ENCODE measurements around the gene ITGA11. TPM values are rescaled to one million over a fixed set of nuclear protein-coding genes. Genes with fewer than 3 reads are reported as not detected.

The ITGA11 gene
- total and polyA plus RNA-seq, 12 donors = 1.4 to 25.9 (median 12.3) TPM

DNA sequence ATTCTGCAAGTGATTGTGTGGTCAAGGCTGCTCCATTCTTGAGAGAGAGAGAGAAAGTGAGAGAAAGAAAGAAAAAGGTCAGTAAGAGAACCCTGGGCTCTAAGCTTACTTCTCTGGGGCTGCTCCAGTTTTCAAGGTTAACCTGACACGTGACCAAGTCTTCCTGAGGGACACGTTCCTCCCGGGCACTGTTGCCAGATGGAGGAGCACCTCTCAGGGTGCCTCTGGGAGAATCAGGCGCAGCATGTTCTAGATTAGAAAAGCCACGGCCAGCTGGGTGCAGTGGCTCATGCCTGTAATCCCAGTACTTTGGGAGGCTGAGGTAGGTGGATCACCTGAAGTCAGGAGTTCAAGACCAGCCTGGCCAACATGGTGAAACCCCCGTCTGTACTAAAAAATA is 60.8 kb downstream of the ITGA11 start:
- no peaks in the 10 kb centered on the region for H3K9me3 ChIP-seq
- H3K4me3 ChIP-seq = no peak overlapping the region
- H3K27me3 ChIP-seq = no peaks in the 10 kb centered on the region
- 38 to 45% methylated on average over 6 of the region's 6 CpGs for WGBS, 2 donors
- peak in 1 of 2 donors; percentile 34 for DNase-seq
- H3K27ac ChIP-seq = peak overlapping the region in 7 of 10 donors; percentile 14 to 63 (median 56)
- intact Hi-C loops (cut with DNase I) = loop anchor here in 1 of 10 donors (2.0 kb wide), 1 partner anchor 36 kb away; no protein-coding TSS in a partner anchor
- TF ChIP-seq CTCF (IDR thresholded peaks at IDR 0.05) = no peak
- ATAC-seq = peak in 6 of 8 donors; percentile 11 to 55 (median 31)
- no peaks in the 10 kb centered on the region for H3K36me3 ChIP-seq
- H3K4me1 ChIP-seq = peaks cover 22 to 58% (median 40%) of the 10 kb centered on the region in 9 donors

DNA sequence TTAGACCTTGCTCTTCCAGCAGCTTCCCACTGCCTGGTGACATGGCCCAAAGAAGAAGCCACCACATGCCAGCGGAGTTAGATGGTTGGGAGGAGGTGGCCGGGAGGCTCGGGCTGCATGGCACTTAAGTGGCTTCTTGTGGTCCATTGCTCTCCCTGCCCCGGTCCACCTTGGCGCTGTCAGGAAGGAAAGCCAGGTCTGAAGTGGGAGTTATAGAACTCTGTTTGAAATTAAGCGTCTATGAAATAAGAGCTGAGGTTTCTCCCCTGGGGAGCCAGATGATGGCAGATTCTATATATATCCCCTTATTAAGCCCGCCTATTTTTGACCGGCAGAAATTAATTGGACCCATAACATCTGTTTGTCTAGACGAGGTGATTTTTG is 61.2 kb downstream of the ITGA11 start:
- peaks cover 26 to 62% (median 44%) of the 10 kb centered on the region in 9 donors for H3K4me1 ChIP-seq
- no peak for TF ChIP-seq CTCF (IDR thresholded peaks at IDR 0.05)
- intact Hi-C loops (cut with DNase I) = loop anchor here in 1 of 10 donors (2.0 kb wide), 1 partner anchor 36 kb away; no protein-coding TSS in a partner anchor
- H3K4me3 ChIP-seq = no peak overlapping the region
- H3K27ac ChIP-seq = peak overlapping the region in 8 of 10 donors; percentile 14 to 63 (median 44)
- ATAC-seq (peak in 4 of 8 donors; percentile 9 to 29 (median 20)), DNase-seq (no peak)
- H3K36me3 ChIP-seq = no peaks in the 10 kb centered on the region
- no peaks in the 10 kb centered on the region for H3K27me3 ChIP-seq
- no peaks in the 10 kb centered on the region for H3K9me3 ChIP-seq
- WGBS, 2 donors = 63 to 67% methylated on average over 9 of the region's 9 CpGs

- intact Hi-C loops (cut with DNase I) = loop anchor here in 2 of 10 donors (2.0 to 10.0 kb wide), 2 partner anchors 35 to 115 kb away; no protein-coding TSS in a partner anchor
- H3K4me1 ChIP-seq = peaks cover 29 to 68% (median 50%) of the 10 kb centered on the region in 9 donors
- H3K9me3 ChIP-seq = no peaks in the 10 kb centered on the region
- no peaks in the 10 kb centered on the region for H3K27me3 ChIP-seq
- no peak for TF ChIP-seq CTCF (IDR thresholded peaks at IDR 0.05)
- DNase-seq = no peak
- no peak overlapping the region for H3K4me3 ChIP-seq
- no peak for ATAC-seq
- H3K27ac ChIP-seq = peak overlapping the region in 7 of 10 donors; percentile 14 to 63 (median 56)
- 95% methylated on average over 24 of the region's 24 CpGs for WGBS, 2 donors
- no peaks in the 10 kb centered on the region for H3K36me3 ChIP-seq
These were observed 61.8 kb downstream of the ITGA11 start for GRCh38 chr15:68369931-68370767.

DNA sequence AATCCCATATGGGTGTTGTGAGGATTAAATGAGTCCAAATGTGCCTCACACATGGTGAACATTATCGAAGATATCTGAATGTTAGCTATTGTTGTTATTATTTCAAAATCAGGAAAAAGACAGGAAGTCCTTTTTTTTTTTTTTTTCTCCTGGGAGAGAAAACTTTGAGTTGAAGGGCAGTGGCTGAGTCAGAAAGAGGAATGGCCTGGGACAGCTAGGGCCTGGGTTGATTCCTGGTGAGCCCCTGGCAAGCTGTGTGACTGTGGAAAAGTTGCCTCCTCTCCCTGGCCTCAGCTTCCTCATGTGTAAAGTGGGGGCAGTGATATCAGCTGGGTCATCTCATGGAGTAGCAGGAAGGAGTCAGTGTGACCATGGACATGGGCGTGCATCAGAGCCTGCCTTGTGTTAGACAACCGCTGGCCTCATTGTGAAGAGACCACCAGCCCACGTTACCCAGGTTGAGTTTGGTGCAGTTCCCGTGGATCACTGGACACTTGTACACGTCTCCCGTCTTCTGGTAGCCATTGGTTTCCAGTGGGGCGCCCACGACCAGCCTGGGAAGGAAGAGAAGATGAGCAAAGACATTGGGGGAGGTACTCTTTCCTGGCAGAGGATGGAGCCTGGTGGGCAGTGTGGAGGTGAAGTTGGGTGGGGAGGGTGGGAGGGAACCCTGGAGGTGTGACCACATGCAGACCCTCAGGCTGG is 63.1 kb downstream of the ITGA11 start:
- H3K27me3 ChIP-seq = no peaks in the 10 kb centered on the region
- no peak overlapping the region for H3K4me3 ChIP-seq
- ATAC-seq (no peak), DNase-seq (no peak)
- H3K36me3 ChIP-seq = no peaks in the 10 kb centered on the region
- peak overlapping the region in 8 of 10 donors; percentile 33 to 80 (median 62) for H3K27ac ChIP-seq
- peaks cover 42 to 80% (median 63%) of the 10 kb centered on the region in 9 donors for H3K4me1 ChIP-seq
- H3K9me3 ChIP-seq = no peaks in the 10 kb centered on the region
- intact Hi-C loops (cut with DNase I) = loop anchor here in 1 of 10 donors (10.0 kb wide), 1 partner anchor 114 kb away; no protein-coding TSS in a partner anchor
- WGBS, 2 donors = 85 to 91% methylated on average over 9 of the region's 9 CpGs
- TF ChIP-seq CTCF (IDR thresholded peaks at IDR 0.05) = no peak
